Stimulated activated CD8-positive, alpha-beta memory T cell treated with anti-CD3 and anti-CD28 coated beads, Interleukin-15, amount 100 ng/mL, for 24 hours (primary cell): ENCODE measurements around the gene PGBD5.

Source experiments
- DNase-seq: peaks from one replicate; pipeline ENCODE4 v3.0.0-alpha.2; 2020; ENCODE audit warnings: low read depth

PGBD5 gene

DNA sequence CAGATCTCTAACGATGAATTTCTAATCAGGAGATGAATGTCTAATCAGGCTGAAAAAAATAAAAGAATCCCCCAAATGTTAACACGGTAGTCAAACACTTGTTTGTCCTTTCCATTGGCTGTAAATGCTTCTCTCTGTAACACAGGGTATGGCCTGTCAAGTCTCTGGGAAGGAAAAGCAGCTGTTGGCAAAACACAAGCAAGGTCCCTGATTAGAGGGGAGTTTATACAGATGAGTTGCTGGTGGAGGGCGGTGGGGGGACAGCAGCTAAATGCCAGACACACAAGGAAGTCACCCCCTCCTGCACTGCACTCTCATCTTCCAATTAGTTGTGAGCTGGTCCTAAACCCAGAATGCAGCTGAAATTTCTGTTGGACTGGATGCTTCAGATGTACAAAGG is 51.0 kb downstream of the PGBD5 start:
- no peak for DNase-seq

DNA sequence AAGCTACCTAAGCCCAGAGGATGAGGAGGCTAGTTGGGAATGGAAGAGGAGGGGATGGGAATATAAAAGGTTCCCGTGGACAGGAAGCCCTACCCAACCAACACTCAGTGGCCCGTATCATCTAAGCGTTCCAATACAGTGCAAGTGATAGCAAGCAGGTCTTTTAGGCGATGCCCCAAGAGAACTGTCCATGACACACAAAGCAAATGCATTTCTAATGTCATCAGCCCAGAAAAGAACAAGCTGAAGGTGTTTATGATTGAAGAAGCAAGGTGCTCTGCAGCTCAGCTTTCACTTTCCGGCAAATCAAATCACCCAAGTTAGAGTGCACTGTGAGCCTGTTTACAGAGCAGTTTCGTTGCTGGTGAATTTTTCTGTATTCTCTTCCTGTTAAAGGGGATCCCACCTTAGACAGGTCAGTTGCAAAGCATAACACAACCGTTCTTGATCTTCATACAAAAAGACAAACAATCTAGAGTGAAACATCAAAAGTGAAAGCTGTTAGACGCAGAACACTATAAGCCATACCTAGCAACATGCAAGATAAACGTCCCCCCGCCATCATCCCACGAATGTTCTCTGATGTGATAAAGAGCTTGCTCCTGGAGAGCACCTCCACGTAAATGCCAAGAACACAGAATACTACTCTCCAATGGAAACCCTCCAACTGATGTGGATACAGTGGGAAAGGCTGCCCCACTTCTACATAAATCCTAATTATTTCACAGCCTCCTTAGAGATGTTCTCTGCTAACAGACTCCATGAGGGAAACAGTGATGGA is 54.0 kb downstream of the PGBD5 start:
- DNase-seq: no peak

- no peak for DNase-seq
Observed at GRCh38 chr1:230370109-230370508, 56.0 kb downstream of the PGBD5 start.

DNA sequence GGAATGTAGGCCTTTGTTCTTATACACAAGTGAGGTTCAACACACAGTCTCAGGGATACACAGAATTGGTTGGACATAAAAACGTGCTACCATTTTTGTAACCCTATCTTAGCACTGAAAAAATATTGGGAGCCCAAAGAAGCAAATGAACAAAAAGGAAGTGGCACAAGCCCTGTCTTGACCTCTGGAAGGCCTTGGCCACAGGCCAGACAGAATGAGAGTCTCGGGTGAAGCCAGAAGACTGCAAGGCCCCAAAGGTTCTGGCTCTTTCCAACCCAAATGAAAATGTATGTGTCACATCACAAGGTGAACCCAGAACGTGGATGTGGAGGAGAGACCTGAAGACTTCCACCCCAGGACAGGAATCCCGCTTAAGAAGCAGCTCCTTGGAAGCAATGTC is 57.3 kb downstream of the PGBD5 start:
- DNase-seq: no peak

- DNase-seq: no peak
Observed at GRCh38 chr1:230368363-230368762, 57.8 kb downstream of the PGBD5 start.

DNA sequence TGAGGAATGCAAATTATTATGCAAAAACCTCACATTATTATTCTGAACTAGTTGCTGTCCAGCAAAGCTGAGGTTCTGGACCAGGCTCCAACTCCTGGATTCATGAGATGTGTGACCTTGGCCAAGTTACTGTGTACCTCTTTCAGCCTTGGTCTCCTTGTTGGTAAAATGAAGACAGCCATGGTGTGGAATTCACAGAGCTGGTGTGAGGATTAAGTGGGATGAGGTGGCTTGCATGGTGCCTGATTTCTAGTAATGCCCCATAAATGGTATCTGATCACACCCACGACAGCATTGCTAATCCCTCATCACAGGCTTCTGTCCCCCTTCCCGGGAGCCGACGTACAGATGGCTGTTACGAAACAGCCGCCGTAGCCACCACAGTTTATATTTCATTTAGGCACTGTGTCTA is 59.6 kb downstream of the PGBD5 start:
- no peak for DNase-seq

DNA sequence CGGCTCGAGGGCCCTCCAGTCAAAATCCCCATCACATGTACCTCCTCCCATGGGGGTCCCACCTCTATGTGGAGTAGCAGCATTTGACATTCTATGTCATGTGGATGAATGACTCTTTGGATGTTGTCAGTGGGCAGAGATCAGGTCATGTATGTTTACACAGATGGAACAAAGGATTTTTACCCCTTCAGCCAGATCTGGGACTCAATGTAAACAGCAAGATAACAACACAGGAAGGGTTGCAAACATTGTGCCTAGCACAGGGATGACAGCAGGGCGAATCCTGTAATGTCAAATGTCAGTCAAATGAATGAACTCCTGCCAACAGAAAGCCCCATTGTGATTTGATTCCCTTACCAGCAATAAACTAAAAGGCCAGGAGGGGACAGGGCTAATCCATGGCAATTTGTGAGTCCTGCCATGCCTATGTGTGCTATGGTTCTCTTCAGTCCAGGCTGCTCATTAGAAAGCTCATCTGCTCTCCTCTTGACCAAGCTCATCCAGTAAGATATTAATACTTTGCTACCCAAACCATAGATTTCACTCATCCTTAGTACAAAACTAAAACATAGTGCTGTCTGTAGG is 60.3 kb downstream of the PGBD5 start:
- no peak for DNase-seq

DNA sequence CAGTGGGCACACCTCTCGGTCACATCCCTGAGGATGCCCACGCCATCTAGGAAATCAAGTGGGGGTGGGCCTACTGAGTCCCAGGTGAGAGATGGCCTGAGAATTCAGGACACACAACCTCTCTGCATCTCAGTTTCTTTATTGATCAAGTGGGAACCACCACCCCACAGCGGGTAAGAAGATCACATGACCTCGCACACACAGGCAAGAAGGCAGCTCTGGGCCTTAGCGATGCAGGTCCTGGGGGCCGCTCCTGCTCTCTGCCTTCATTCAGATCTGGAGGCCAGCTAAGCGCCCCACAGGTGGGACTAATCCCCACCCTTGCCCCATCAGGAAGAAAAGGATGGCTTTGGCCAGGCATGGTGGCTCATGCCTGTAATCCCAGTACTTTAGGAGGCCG is 63.2 kb downstream of the PGBD5 start:
- DNase-seq: no peak

DNA sequence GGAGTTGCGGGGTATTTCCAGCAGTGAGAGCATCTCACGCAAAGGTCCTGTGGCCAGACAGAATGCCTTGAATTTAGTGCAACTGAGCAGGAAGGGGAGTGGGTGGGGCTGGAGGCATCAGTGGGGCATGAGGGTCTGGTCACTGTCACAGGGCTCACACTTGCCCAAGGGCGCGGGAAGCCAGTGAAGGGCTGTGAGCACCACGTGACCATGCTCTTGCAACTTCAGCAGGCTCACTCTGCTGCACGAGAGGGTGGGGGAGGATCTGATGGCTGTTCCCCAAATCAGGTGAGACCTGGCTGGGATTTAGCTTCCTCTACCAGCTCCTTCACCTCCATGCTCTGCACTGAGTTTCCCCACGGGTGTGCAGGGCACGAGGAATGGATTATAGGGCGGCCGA is 64.2 kb downstream of the PGBD5 start:
- no peak for DNase-seq

DNA sequence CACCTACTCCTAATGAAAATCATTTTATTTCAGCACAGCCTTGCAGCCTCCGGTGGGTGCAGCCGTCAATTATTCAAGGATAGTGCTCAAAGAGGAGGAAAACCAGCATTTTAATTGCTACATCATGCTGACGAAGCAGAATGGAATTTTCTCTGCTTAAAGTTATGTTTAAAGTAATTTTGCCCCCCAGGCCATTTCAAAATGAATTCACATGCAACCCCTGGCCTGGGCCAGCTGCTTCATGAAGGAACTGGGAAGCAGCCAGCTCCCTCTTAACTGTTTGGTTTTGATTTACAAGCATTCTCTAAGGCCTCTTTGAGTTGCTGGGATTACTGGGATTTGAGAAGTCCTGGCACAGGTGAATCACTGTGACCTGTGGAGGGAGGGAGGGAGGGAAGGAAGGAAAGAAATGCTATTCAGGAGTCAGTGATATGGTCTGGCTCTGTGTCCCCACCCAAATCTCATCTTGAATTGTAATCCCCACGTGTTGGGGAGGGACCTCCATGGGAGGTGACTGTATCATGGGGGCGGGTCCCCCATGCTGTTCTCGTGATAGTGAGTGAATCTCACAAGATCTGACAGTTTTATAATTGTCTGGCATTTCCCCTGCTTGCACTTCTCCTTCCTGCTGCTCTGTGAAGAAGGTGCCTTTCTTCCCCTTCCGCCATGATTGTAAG is 66.0 kb downstream of the PGBD5 start:
- DNase-seq: no peak

- DNase-seq: no peak
Observed at GRCh38 chr1:230356869-230357794, 69.0 kb downstream of the PGBD5 start.

GRCh38 chr1:230356190-230356589 is 69.9 kb downstream of the PGBD5 start:
- DNase-seq: no peak

DNA sequence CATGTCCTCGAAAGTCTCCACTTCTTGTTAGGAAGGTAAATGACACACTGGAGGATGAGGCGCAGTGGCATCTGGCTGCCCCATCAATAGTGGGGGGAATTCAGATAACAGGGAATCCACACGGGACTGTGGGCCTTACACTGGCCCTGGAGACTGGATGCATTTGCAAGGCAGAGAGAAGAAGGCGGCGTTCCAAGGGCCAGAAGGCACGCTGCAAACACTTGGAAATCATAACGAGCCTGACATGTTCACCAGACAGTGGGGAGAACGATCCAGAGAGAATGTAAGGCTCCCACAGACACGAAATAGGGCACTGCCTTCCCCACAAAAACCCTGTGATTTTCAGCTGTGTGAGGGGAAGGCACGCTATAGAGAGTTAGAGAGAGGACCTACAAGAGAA is 70.5 kb downstream of the PGBD5 start:
- DNase-seq: no peak

GRCh38 chr1:230355128-230355527 is 71.0 kb downstream of the PGBD5 start:
- no peak for DNase-seq

DNA sequence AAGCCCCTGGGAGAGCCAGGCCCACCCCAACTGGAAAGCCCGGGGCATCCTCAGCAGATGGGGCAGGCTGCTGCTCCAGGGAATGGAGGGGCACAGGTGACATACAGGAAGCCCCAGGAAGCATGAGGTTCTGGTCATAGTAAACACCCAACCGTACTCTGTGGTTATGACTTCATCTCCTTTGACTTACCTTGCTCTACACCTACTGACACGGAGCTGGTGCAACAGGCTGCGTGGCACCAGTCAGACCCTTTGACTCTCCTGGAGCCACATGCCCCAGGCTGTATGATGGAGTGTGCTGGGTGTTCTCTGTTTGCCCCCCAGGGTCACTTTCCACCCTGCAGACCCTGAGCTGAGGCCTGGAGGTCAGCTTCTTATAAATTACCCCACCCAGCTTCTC is 72.1 kb downstream of the PGBD5 start:
- no peak for DNase-seq

GRCh38 chr1:230352537-230352936 is 73.6 kb downstream of the PGBD5 start:
- no peak for DNase-seq

DNA sequence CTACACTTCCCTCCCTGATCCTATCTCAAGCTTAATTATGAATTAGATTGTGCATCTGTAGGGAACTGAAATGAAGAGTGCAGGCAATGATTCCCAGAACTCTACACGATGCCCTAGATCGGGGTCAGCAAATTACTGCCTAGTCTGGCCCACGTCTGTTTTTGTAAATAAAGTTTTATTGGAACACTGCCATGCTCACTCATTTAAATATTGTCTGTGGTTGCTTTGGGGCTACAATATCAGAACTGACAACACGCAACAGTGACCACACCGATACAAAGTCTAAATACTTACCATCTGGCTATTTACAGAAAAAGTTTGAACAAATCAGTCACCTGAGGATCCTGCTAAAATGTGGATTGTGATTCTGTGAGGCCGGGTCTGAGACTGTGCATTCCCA is 74.1 kb downstream of the PGBD5 start:
- no peak for DNase-seq

DNA sequence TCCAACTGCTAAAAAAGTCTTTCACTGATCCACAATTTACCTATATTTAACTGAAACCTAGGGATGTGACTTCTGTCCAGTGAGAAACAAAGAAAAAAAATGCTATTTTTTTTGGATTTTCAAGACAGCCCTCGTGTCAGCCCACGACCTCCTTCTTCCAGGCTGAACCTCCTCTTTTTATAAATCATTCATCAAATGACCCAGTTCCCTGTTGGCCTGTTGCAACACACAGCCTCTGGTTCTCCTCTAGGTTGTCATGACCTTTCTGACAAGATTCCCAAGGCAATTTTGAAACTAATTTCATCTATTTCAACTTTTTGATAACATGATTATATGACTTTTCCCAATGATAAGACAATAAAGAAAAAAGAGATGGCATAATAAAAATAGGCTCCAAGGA is 74.6 kb downstream of the PGBD5 start:
- no peak for DNase-seq

- DNase-seq: no peak
Observed at GRCh38 chr1:230350208-230350921, 75.8 kb downstream of the PGBD5 start.

DNA sequence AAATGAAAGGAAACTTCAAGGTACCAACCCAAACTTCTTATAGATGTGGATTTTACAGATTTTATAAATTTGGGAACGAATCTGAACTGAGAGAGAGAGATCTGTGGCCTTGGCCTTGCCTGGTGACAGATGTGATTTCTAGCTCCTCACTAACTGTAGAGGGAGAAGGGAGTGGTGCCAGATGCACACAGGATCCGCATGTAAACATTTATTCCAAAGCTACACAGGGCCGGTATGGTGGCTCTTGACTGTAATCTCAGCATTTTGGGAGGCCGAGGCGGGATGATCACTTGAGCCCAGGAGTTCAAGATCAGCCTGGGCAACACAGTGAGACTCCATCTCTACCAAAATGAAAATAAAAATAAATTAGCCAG is 77.1 kb downstream of the PGBD5 start:
- no peak for DNase-seq

DNA sequence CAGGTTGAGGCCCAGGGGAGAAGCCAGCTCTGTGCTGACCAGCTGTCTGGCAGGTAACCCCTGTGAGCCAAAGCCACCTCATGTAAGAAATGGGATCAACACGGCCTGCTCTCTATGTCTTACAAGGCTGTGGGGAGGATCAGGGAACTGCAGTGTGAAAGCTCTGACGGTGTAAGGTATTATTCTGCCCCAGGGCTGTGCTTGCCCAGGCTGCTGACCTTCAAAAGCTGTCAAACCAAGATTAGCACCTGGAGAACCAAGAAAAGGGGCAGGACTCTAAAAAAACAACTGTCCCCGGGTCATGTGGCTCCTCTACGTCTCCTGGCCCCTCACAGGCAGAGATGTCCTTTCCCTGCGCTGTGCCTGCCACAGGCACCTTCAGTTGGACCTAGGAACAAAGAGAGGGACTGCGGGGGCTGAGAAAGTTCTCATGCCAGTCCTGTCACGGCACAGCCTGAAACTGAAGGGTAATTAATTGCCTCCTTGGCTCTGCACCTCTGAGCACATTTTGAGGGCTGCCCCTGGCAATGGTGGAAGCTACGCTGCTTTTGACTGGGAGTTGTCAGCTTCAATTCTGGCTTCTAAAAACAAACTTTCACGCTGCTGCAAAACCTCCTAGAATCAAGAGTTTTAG is 77.6 kb downstream of the PGBD5 start:
- no peak for DNase-seq
